C4-2B (cell line): ENCODE data around the gene BCL10.

Source experiments
- ZFX ChIP-seq: fragments of 450-650 bp; IDR thresholded peaks from 2 replicates; pipeline ENCODE4 v1.6.1; 2017
- TF ChIP-seq, protein P1 (sequence below): fragments of 450-650 bp; conservative IDR thresholded peaks from 2 replicates; pipeline ENCODE4 v1.5.1; 2017; ENCODE audit warnings: mild to moderate bottlenecking

GRCh38 chr1:85225624-85226380, 50.6 kb downstream of the BCL10 start:
- TF ChIP-seq, protein P1, sequence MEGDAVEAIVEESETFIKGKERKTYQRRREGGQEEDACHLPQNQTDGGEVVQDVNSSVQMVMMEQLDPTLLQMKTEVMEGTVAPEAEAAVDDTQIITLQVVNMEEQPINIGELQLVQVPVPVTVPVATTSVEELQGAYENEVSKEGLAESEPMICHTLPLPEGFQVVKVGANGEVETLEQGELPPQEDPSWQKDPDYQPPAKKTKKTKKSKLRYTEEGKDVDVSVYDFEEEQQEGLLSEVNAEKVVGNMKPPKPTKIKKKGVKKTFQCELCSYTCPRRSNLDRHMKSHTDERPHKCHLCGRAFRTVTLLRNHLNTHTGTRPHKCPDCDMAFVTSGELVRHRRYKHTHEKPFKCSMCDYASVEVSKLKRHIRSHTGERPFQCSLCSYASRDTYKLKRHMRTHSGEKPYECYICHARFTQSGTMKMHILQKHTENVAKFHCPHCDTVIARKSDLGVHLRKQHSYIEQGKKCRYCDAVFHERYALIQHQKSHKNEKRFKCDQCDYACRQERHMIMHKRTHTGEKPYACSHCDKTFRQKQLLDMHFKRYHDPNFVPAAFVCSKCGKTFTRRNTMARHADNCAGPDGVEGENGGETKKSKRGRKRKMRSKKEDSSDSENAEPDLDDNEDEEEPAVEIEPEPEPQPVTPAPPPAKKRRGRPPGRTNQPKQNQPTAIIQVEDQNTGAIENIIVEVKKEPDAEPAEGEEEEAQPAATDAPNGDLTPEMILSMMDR = no peak
- TF ChIP-seq ZFX = no peak
